OCI-LY7 (cell line): ENCODE results near the gene MICAL3. TPM values are rescaled to one million over a fixed set of nuclear protein-coding genes. Genes with fewer than 3 reads are reported as not detected.

Experiments
- BruUV-seq: library from RNA; stranded (reverse); fragments of 400-500 nt; replicated peaks from 2 replicates; lab custom pipeline; 2021; lab: Mats Ljungman, UMichigan
- CTCF ChIA-PET: fragments of 300-600 bp; sonication (Branson Sonifier 250); formaldehyde crosslinking; loops from one replicate; lab custom pipeline; 2022; ENCODE audit warnings: antibody characterized with exemption; ENCODE audit not compliant: unreplicated experiment; lab: Charles Lee
- POLR2A ChIA-PET: fragments of 300-600 bp; sonication (Branson Sonifier 250); formaldehyde crosslinking; loops from one replicate; lab custom pipeline; 2022; ENCODE audit warnings: antibody characterized with exemption; lab: Charles Lee
- DNase-seq: peaks from one replicate; pipeline ENCODE4 v3.0.0-alpha.2; 2015; ENCODE audit warnings: low spot score
- H2AFZ ChIP-seq: fragments of 200-600 bp; sonication (generic), shearing (Covaris generic); 2 replicates; pipeline ENCODE4 v1.6.1; 2014; ENCODE audit warnings: mild to moderate bottlenecking, antibody characterized with exemption, low read length, moderate library complexity
- H3K27ac ChIP-seq: fragments of 200-600 bp; sonication (generic); 2 replicates; pipeline ENCODE4 v1.5.1; 2014; ENCODE audit warnings: mixed run types, low read depth, mild to moderate bottlenecking, moderate library complexity, low read length, inconsistent platforms; ENCODE audit not compliant: poor library complexity, severe bottlenecking
- H3K36me3 ChIP-seq: fragments of 200-600 bp; sonication (generic); 2 replicates; pipeline ENCODE4 v1.6.1; 2014; ENCODE audit warnings: mild to moderate bottlenecking, antibody characterized with exemption, low read length, moderate library complexity, mixed read lengths; ENCODE audit not compliant: insufficient read depth
- H3K4me1 ChIP-seq: fragments of 200-600 bp; sonication (generic); 2 replicates; pipeline ENCODE4 v1.5.1; 2014; ENCODE audit warnings: mild to moderate bottlenecking, low read length; ENCODE audit not compliant: insufficient read depth, poor library complexity, severe bottlenecking
- H3K4me2 ChIP-seq: fragments of 200-600 bp; sonication (generic); 2 replicates; pipeline ENCODE4 v1.6.1; 2014; ENCODE audit warnings: mild to moderate bottlenecking, low read length
- H3K4me3 ChIP-seq: fragments of 200-600 bp; sonication (generic); 2 replicates; pipeline ENCODE4 v1.5.1; 2014; ENCODE audit warnings: mild to moderate bottlenecking, low read depth, low read length; ENCODE audit not compliant: poor library complexity, severe bottlenecking
- H3K79me2 ChIP-seq: fragments of 200-600 bp; sonication (generic); 2 replicates; pipeline ENCODE4 v1.6.1; 2016; ENCODE audit warnings: low read depth, mild to moderate bottlenecking, low read length, moderate library complexity, mixed read lengths; ENCODE audit not compliant: insufficient read depth
- H3K9me2 ChIP-seq: fragments of 200-600 bp; sonication (generic); 2 replicates; pipeline ENCODE4 v1.6.1; 2016; ENCODE audit warnings: mild to moderate bottlenecking, low read length, mixed read lengths; ENCODE audit not compliant: insufficient read depth
- H3K9me3 ChIP-seq: fragments of 200-600 bp; sonication (generic); 2 replicates; pipeline ENCODE4 v1.6.1; 2014; ENCODE audit warnings: mild to moderate bottlenecking, mixed run types, low read length, mixed read lengths
- H4K20me1 ChIP-seq: fragments of 200-600 bp; sonication (generic); 2 replicates; pipeline ENCODE4 v1.6.1; 2014; ENCODE audit warnings: mild to moderate bottlenecking, antibody characterized with exemption, low read length, moderate library complexity, mixed read lengths; ENCODE audit not compliant: insufficient read depth
- EZH2phosphoT487 ChIP-seq: fragments of 200-600 bp; sonication (generic); IDR thresholded peaks from 2 replicates; pipeline ENCODE4 v1.6.1; 2018; ENCODE audit warnings: low read depth, borderline replicate concordance, mild to moderate bottlenecking, mixed run types, antibody characterized with exemption, low read length, moderate library complexity, mixed read lengths
- intact Hi-C: fragments of 100-400 bp; cut with micrococcal nuclease; formaldehyde crosslinking; loops from one replicate; pipeline ENCODE4 v1.10.0; 2022; ENCODE audit not compliant: unreplicated experiment
- total RNA-seq, 2 experiments: library from RNA; depleted of rRNA in 1 of 2; stranded (reverse); fragments of >200 nt in 1 of 2; shearing (Covaris generic) in 1 of 2; gene quantifications; 2 replicates each; pipeline ENCODE4 v1.2.3, GENCODE V29; 2014 to 2022
- TF ChIP-seq, protein P1 (sequence below): fragments of 200-600 bp; sonication (generic); conservative IDR thresholded peaks from 2 replicates; pipeline ENCODE4 v1.5.1; 2014; ENCODE audit warnings: mild to moderate bottlenecking, antibody characterized with exemption, low read length, moderate library complexity, mixed read lengths

MICAL3 gene
- total RNA-seq, 2 experiments from 2014 or later = 80.9 to 210 TPM

DNA sequence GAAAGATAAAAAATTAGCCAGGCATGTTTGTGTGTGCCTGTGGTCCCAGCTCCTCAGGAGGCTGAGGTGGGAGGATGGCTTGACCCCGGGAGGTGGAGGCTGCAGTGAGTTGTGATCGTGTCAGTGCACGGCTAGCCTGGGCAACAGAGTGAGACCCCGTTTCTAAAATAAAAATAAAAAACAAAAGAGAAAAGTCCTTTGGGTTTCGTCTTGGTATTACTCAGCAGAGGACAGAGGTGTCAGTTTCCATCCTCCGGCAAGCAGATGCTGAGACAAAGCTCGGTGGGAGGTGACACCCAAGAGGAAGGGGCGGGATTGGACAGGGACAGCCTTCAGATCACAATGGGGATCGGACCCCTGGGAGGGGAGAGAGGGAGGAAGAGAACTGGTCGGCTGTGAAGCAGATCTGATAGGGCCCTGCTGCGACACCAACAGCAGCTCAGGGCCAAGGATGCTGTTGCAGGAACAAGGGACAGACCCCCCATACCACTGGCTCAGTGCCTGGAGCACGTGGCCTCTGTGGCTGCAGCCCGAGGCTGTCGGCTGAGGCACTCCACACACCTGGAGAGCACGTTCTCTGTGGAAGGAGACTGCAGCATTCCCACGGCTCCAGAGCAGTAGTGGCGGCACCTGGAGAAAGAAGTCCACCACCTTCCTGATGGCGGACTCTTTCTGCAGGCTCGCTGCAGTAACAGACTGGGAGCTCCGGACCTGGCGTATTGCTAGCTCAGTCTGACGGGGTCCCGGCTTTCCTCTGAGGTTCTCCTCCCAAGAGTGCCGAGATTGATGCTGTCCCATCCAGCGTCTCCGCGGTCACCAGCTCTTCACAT is 244.9 kb downstream of the MICAL3 start:
- ChIA-PET POLR2A (interaction anchor here (1.3 to 1.4 kb wide), 3 partner anchors 11 to 292 kb away, joined by 3 to 5 read pairs (median 3); no protein-coding TSS in a partner anchor), CTCF (interaction anchor here (1.0 kb wide), 1 partner anchor 36 kb away, joined by 4 read pairs; no protein-coding TSS in a partner anchor)
- Histone ChIP-seq H3K36me3 (no peaks in the 10 kb centered on the region), H2AFZ (no peak overlapping the region), H3K4me1 (peaks cover 66% of the 10 kb centered on the region), H3K4me2 (peak overlapping the region; percentile 81), H3K27ac (no peak overlapping the region), H3K9me3 (no peaks in the 10 kb centered on the region), H3K79me2 (peaks cover 23% of the 10 kb centered on the region; the same call in 1 of the 2 replicates), H3K4me3 (peak overlapping the region; percentile 83), H4K20me1 (no peaks in the 10 kb centered on the region), H3K9me2 (no peaks in the 10 kb centered on the region)
- BruUV-seq = no TSS peak
- intact Hi-C loops = loop anchor here (10.0 kb wide), 1 partner anchor 145 kb away; the partner anchor contains the start of gene BCL2L13
- no peak for DNase-seq
- TF ChIP-seq, protein P1, sequence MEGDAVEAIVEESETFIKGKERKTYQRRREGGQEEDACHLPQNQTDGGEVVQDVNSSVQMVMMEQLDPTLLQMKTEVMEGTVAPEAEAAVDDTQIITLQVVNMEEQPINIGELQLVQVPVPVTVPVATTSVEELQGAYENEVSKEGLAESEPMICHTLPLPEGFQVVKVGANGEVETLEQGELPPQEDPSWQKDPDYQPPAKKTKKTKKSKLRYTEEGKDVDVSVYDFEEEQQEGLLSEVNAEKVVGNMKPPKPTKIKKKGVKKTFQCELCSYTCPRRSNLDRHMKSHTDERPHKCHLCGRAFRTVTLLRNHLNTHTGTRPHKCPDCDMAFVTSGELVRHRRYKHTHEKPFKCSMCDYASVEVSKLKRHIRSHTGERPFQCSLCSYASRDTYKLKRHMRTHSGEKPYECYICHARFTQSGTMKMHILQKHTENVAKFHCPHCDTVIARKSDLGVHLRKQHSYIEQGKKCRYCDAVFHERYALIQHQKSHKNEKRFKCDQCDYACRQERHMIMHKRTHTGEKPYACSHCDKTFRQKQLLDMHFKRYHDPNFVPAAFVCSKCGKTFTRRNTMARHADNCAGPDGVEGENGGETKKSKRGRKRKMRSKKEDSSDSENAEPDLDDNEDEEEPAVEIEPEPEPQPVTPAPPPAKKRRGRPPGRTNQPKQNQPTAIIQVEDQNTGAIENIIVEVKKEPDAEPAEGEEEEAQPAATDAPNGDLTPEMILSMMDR = no peak
- no peak for TF ChIP-seq EZH2phosphoT487

DNA sequence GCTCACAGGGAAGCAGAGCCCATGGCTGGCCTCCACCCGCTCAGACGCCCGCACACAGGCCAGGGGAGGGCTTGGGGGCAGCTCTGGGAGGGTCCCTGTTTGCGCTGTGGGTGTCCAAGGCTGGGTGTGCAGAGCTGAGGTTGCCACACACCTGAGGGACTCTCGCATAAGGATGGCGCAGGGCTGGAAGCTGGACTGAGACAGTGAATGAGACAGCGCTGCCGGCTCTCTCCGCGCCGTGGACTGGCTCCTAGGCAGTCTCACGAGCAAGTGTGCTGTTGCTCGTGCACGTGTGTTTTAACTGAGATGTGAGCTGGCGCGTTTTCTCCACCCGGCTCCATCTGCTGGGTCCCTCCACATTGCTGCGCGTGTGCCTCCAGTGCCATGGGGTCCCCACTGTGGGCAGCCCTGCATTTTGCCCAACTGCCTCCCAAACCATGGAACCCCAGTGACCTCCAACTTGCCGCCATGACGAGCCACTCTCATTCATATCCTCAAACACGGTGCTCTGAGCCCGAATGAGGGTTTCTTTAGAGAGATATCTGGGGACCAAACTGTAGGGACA is 245.9 kb downstream of the MICAL3 start:
- peaks cover 25% of the 10 kb centered on the region; the same call in 1 of the 2 replicates for H3K79me2 ChIP-seq
- no peak for DNase-seq

DNA sequence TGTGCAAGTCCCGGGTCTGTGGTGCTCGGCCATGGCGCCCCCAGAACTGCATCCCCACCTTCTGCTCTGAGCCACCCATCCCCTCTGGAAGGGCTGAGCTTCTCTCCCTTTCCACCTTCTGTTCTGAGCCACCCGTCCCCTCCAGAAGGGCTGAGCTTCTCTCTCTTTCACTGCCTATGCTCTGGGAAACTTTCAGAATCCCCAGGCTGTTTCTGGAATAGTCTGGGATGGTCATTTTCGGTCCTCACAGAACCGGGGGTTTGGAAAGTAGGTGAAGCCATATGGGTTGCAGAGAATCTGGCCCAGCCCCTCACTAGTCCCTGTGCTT is 246.7 kb downstream of the MICAL3 start:
- peaks cover 33% of the 10 kb centered on the region; the same call in 1 of the 2 replicates for H3K79me2 ChIP-seq
- H3K4me2 ChIP-seq = peak overlapping the region; percentile 81
- no peaks in the 10 kb centered on the region for H3K9me3 ChIP-seq
- POLR2A ChIA-PET = interaction anchor here (1.3 to 1.5 kb wide), 3 partner anchors 18 to 299 kb away, joined by 3 to 7 read pairs (median 4); no protein-coding TSS in a partner anchor
- H3K4me3 ChIP-seq = peak overlapping the region; percentile 83
- peak overlapping the region; percentile 66; the same call in 1 of the 2 replicates for H2AFZ ChIP-seq
- CTCF ChIA-PET = interaction anchor here (0.6 kb wide), 1 partner anchor 329 kb away, joined by 4 read pairs; no protein-coding TSS in a partner anchor
- peak overlapping the region; percentile 79 for H3K27ac ChIP-seq
- peaks cover 70% of the 10 kb centered on the region for H3K4me1 ChIP-seq
- no TSS peak for BruUV-seq
- H3K9me2 ChIP-seq = no peaks in the 10 kb centered on the region
- H4K20me1 ChIP-seq = peaks cover 4% of the 10 kb centered on the region; the same call in 1 of the 2 replicates
- no peak for DNase-seq
- intact Hi-C loops = loop anchor here (1.0 to 10.0 kb wide), 2 partner anchors 19 to 143 kb away; partner anchors contain the start of gene BCL2L13
- no peaks in the 10 kb centered on the region for H3K36me3 ChIP-seq
- TF ChIP-seq, protein P1 = no peak
- TF ChIP-seq EZH2phosphoT487 = no peak

More for the DNA sequence above, 245.9 kb downstream of the MICAL3 start:
- H2AFZ ChIP-seq = no peak overlapping the region
- no peaks in the 10 kb centered on the region for H3K36me3 ChIP-seq
- H4K20me1 ChIP-seq = no peaks in the 10 kb centered on the region
- peaks cover 67% of the 10 kb centered on the region for H3K4me1 ChIP-seq
- no TSS peak for BruUV-seq
- TF ChIP-seq EZH2phosphoT487 = no peak
- peak overlapping the region; percentile 79 for H3K27ac ChIP-seq
- ChIA-PET POLR2A (interaction anchor here (0.5 to 1.5 kb wide), 4 partner anchors 17 to 279 kb away, joined by 3 to 7 read pairs (median 4); no protein-coding TSS in a partner anchor), CTCF (no interaction called here)
- H3K9me2 ChIP-seq = no peaks in the 10 kb centered on the region
- H3K4me3 ChIP-seq = peak overlapping the region; percentile 83
- peak overlapping the region; percentile 81 for H3K4me2 ChIP-seq
- H3K9me3 ChIP-seq = no peaks in the 10 kb centered on the region
- intact Hi-C loops = loop anchor here (10.0 kb wide), 1 partner anchor 144 kb away; the partner anchor contains the start of gene BCL2L13
